ENCODE data around the gene NBPF3. TPM values are rescaled to one million over a fixed set of nuclear protein-coding genes. Genes with fewer than 3 reads are reported as not detected.
"Not testable (repeated sequence)": the region's sequence is repeated elsewhere in the genome, so short reads cannot be mapped to it uniquely, and the experiment has no call there.

Gene NBPF3
- polyA plus RNA-seq, 4 donors = 1.4 to 11.4 (median 2.2) TPM

DNA sequence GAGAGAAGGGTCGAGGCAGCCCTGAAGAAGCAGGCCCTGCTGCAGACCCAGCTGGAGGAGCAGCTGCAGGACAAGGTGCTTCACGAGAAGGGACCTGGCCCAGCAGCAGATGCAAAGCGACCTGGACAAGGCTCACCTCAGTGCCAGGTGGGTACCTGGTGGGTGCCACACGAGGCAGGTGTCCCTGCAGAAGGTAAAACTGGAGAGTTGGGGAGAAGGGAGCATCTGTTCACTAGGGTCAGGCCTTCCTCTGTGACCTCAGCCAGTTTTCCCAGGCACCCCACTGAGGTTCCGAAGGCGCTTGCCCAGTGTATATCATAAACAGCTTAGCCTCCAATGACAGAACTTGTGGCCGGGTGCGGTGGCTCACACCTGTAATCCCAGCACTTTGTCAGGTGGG is 5.5 kb upstream of the NBPF3 start:
- no peak for FAIRE-seq
- H3K36me3 ChIP-seq (ENCODE audit: control insufficient read depth in 3 of 3, insufficient read depth in 2 of 3, low read depth in 1 of 3, low read length in 3 of 3) = no peaks in the 10 kb centered on the region
- WGBS, 3 donors = 75 to 89% (median 85%) methylated on average over 8 of the region's 8 CpGs

DNA sequence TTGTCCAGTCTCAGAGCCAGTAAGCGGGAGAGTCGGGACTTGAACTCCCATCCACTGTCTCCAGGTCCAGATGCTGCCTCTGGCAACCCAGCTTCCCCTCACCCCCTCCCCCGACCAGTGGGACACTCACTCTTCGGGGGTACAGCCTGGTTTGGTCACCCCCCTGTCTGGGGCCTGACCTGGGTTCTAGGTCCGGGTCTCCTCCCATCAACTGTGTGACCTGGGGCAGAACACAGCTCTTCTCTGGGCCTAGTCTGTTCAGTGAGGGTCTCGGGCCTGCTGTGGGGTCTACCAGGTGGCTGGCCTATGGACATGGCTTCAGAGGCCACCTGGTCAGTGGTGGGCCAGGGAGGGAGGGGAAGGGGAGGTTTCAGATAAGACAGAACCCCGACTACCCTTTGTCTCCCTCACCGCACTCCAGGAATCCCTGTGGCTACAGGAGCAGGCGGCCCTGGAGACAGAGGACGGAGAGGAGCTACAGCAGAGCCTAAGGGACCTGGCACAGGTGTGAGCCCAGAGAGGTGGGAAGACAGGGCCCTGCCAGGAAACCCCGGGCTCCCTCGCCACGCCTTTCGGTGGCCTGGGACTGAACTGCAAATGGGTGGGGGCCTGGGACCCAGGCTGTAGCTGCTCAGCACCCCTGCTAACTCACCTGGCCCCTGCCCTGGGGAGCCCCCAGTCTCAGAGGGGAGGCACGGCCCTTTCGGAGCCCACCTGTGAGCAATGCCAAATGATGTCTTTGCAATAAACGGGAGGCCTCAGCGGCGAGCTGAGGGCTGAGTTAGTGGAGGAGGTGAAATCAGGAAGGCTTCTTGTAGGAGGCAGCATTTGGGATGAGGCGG is 4.1 kb upstream of the NBPF3 start:
- FAIRE-seq = no peak

More for the DNA sequence above, 5.5 kb upstream of the NBPF3 start:
- Histone ChIP-seq H3K27ac (ENCODE audit: low read depth in 1 of 3, low read length in 2 of 3) (no peak overlapping the region), H3K4me3 (ENCODE audit: low read depth in 1 of 3, low read length in 3 of 3) (no peak overlapping the region), H3K27me3 (ENCODE audit: control insufficient read depth in 3 of 3, insufficient read depth in 3 of 3, low read length in 3 of 3) (no peaks in the 10 kb centered on the region), H3K4me1 (ENCODE audit: control insufficient read depth in 3 of 3, insufficient read depth in 2 of 3, low read depth in 1 of 3, low read length in 2 of 3) (peaks cover 0 to 7% (median 0%) of the 10 kb centered on the region in 3 donors), H3K9me3 (ENCODE audit: control insufficient read depth in 2 of 2, insufficient read depth in 1 of 2, low read depth in 1 of 2, low read length in 1 of 2) (no peaks in the 10 kb centered on the region)
- no peak for DNase-seq

DNA sequence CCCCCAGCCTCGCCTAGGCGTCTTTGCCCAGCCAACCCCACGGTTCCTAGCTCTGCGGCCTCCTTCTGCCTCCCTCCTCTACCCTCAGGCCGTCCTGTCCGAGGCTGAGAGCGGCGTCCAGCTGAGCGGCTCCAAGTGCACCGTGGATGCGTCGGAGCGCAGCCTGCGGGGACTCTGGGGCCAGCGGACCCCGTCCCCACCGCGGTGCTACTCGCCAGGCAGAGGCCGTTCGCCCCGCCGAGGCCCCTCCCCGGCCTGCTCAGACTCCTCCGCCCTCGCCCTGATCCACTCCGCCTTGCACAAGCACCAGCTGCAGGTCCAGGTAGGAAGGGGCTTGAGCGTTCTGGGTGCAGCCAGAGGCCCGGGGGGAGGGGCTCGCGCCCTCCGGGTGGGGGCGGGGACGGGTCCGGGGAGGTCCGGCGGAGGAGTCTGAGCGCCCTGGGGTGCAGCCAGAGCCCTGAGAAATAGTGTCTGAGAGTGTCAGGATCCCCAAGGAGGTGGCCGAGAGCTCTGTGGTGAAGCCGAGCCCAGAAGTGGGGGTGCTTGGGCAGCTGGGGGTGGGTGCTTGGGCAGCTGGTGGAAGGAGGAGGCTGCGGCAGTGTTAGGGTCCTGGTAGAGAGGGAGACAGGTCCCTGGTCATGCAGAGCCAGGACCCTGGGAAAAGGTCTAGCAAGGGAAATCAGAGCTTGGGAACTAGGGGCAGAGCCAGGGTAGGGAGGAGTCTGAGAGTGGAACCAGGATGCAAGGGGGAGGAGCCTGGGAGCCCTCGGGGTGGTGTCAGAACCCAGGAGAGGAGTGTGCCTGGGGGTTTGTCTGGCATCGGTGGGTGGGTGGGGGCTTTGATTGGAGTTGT is 3.2 kb upstream of the NBPF3 start:
- no peaks in the 10 kb centered on the region for H3K36me3 ChIP-seq (ENCODE audit: control insufficient read depth in 3 of 3, insufficient read depth in 2 of 3, low read depth in 1 of 3, low read length in 3 of 3)
- H3K4me1 ChIP-seq (ENCODE audit: control insufficient read depth in 3 of 3, insufficient read depth in 2 of 3, low read depth in 1 of 3, low read length in 2 of 3) = peaks cover 0 to 10% (median 0%) of the 10 kb centered on the region in 3 donors
- no peak overlapping the region for H3K27ac ChIP-seq (ENCODE audit: low read depth in 1 of 3, low read length in 2 of 3)
- peak overlapping the region in 2 of 3 donors; percentile 23 to 24 for H3K4me3 ChIP-seq (ENCODE audit: low read depth in 1 of 3, low read length in 3 of 3)
- FAIRE-seq (no peak), DNase-seq (peak; percentile 10 to 55)
- no peaks in the 10 kb centered on the region for H3K9me3 ChIP-seq (ENCODE audit: control insufficient read depth in 2 of 2, insufficient read depth in 1 of 2, low read depth in 1 of 2, low read length in 1 of 2)
- WGBS, 3 donors = 11 to 17% (median 14%) methylated on average over 41 to 43 of the region's 43 CpGs
- H3K27me3 ChIP-seq (ENCODE audit: control insufficient read depth in 3 of 3, insufficient read depth in 3 of 3, low read length in 3 of 3) = no peaks in the 10 kb centered on the region

More for the DNA sequence above, 4.1 kb upstream of the NBPF3 start:
- Histone ChIP-seq H3K36me3 (ENCODE audit: control insufficient read depth in 3 of 3, insufficient read depth in 2 of 3, low read depth in 1 of 3, low read length in 3 of 3) (no peaks in the 10 kb centered on the region), H3K27ac (ENCODE audit: low read depth in 1 of 3, low read length in 2 of 3) (no peak overlapping the region), H3K27me3 (ENCODE audit: control insufficient read depth in 3 of 3, insufficient read depth in 3 of 3, low read length in 3 of 3) (no peaks in the 10 kb centered on the region), H3K4me3 (ENCODE audit: low read depth in 1 of 3, low read length in 3 of 3) (no peak overlapping the region), H3K4me1 (ENCODE audit: control insufficient read depth in 3 of 3, insufficient read depth in 2 of 3, low read depth in 1 of 3, low read length in 2 of 3) (peaks cover 0 to 10% (median 0%) of the 10 kb centered on the region in 3 donors), H3K9me3 (ENCODE audit: control insufficient read depth in 2 of 2, insufficient read depth in 1 of 2, low read depth in 1 of 2, low read length in 1 of 2) (no peaks in the 10 kb centered on the region)
- DNase-seq = no peak
- WGBS, 3 donors = 79 to 88% (median 81%) methylated on average over 19 to 20 of the region's 20 CpGs

GRCh38 chr1:21437341-21437640 is 2.6 kb upstream of the NBPF3 start:
- Histone ChIP-seq H3K27me3 (ENCODE audit: control insufficient read depth in 3 of 3, insufficient read depth in 3 of 3, low read length in 3 of 3) (no peaks in the 10 kb centered on the region), H3K9me3 (ENCODE audit: control insufficient read depth in 2 of 2, insufficient read depth in 1 of 2, low read depth in 1 of 2, low read length in 1 of 2) (no peaks in the 10 kb centered on the region), H3K27ac (ENCODE audit: low read depth in 1 of 3, low read length in 2 of 3) (no peak overlapping the region), H3K4me1 (ENCODE audit: control insufficient read depth in 3 of 3, insufficient read depth in 2 of 3, low read depth in 1 of 3, low read length in 2 of 3) (peaks cover 0 to 10% (median 0%) of the 10 kb centered on the region in 3 donors), H3K4me3 (ENCODE audit: low read depth in 1 of 3, low read length in 3 of 3) (no peak overlapping the region), H3K36me3 (ENCODE audit: control insufficient read depth in 3 of 3, insufficient read depth in 2 of 3, low read depth in 1 of 3, low read length in 3 of 3) (no peaks in the 10 kb centered on the region)
- WGBS, 3 donors = 72 to 78% (median 75%) methylated on average over 15 of the region's 15 CpGs
- no peak for DNase-seq
- FAIRE-seq = no peak

- peaks cover 0 to 10% (median 0%) of the 10 kb centered on the region in 3 donors for H3K4me1 ChIP-seq (ENCODE audit: control insufficient read depth in 3 of 3, insufficient read depth in 2 of 3, low read depth in 1 of 3, low read length in 2 of 3)
- not testable (repeated sequence) for H3K36me3 ChIP-seq (ENCODE audit: control insufficient read depth in 3 of 3, insufficient read depth in 2 of 3, low read depth in 1 of 3, low read length in 3 of 3); H3K27ac ChIP-seq (ENCODE audit: low read depth in 1 of 3, low read length in 2 of 3); H3K27me3 ChIP-seq (ENCODE audit: control insufficient read depth in 3 of 3, insufficient read depth in 3 of 3, low read length in 3 of 3); FAIRE-seq; H3K9me3 ChIP-seq (ENCODE audit: control insufficient read depth in 2 of 2, insufficient read depth in 1 of 2, low read depth in 1 of 2, low read length in 1 of 2); H3K4me3 ChIP-seq (ENCODE audit: low read depth in 1 of 3, low read length in 3 of 3)
- 41 to 72% (median 57%) methylated on average over 12 of the region's 12 CpGs for WGBS, 3 donors
- DNase-seq = peak in 1 of 2 donors; percentile 40
These were observed 1.2 kb upstream of the NBPF3 start for GRCh38 chr1:21438646-21439312.

DNA sequence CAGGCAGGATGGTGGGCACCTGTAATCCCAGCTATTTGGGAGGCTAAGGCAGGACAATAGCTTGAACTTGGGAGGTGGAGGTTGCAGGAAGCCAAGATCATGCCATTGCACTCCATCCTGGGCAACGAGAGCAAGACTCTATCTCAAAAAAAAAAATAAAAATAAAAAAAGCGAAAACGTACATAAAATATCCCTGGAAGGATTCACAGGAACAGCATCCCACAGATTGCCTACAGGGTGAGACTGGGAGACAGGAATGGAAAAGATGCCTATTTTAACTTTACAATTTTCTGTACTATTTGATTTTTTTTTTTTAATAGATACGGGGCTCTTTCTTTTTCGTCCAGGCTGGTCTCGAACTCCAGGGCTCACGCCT is 604 bp upstream of the NBPF3 start:
- peak overlapping the region; percentile 40 to 58 (median 51) for H3K4me3 ChIP-seq (ENCODE audit: low read depth in 1 of 3, low read length in 3 of 3)

GRCh38 chr1:21440630-21441125 is 741 bp downstream of the NBPF3 start:
- not testable (repeated sequence) for H3K9me3 ChIP-seq (ENCODE audit: control insufficient read depth in 2 of 2, insufficient read depth in 1 of 2, low read depth in 1 of 2, low read length in 1 of 2); H3K36me3 ChIP-seq (ENCODE audit: control insufficient read depth in 3 of 3, insufficient read depth in 2 of 3, low read depth in 1 of 3, low read length in 3 of 3); H3K27me3 ChIP-seq (ENCODE audit: control insufficient read depth in 3 of 3, insufficient read depth in 3 of 3, low read length in 3 of 3); FAIRE-seq; H3K27ac ChIP-seq (ENCODE audit: low read depth in 1 of 3, low read length in 2 of 3)
- peak; percentile 6 to 24 for DNase-seq
- WGBS, 3 donors = 18 to 30% (median 20%) methylated on average over 20 to 21 of the region's 21 CpGs
- Histone ChIP-seq H3K4me3 (ENCODE audit: low read depth in 1 of 3, low read length in 3 of 3) (peak overlapping the region; percentile 40 to 58 (median 51)), H3K4me1 (ENCODE audit: control insufficient read depth in 3 of 3, insufficient read depth in 2 of 3, low read depth in 1 of 3, low read length in 2 of 3) (peaks cover 0 to 10% (median 0%) of the 10 kb centered on the region in 3 donors)

More for the DNA sequence above, 604 bp upstream of the NBPF3 start:
- peak overlapping the region in 1 of 3 donors; percentile 24 for H3K27ac ChIP-seq (ENCODE audit: low read depth in 1 of 3, low read length in 2 of 3)
- no peaks in the 10 kb centered on the region for H3K36me3 ChIP-seq (ENCODE audit: control insufficient read depth in 3 of 3, insufficient read depth in 2 of 3, low read depth in 1 of 3, low read length in 3 of 3)
- no peaks in the 10 kb centered on the region for H3K27me3 ChIP-seq (ENCODE audit: control insufficient read depth in 3 of 3, insufficient read depth in 3 of 3, low read length in 3 of 3)
- H3K4me1 ChIP-seq (ENCODE audit: control insufficient read depth in 3 of 3, insufficient read depth in 2 of 3, low read depth in 1 of 3, low read length in 2 of 3) = peaks cover 0 to 10% (median 0%) of the 10 kb centered on the region in 3 donors
- DNase-seq = no peak
- FAIRE-seq = no peak
- no peaks in the 10 kb centered on the region for H3K9me3 ChIP-seq (ENCODE audit: control insufficient read depth in 2 of 2, insufficient read depth in 1 of 2, low read depth in 1 of 2, low read length in 1 of 2)
- WGBS, 3 donors = 31 to 50% (median 34%) methylated on average over 7 of the region's 7 CpGs

DNA sequence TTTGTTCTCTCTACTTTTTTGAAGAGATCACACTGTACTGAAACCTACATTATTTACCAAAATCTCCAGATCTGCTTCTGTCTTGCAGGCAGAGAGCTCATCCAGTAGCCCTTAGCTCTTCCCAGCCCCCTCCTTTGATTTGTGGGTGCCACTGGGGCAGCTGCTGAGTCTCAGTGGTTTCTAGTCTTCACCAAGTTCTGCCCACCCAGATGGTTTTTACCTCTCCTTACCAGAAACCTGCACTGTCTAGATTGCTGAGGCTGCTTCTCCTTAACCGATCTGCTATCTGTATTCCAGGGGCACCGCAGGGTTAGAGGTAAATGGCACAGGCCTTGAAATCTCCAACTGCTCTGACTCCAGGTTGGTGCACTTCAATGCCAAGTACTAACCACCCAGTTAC is 6.7 kb downstream of the NBPF3 start:
- not testable (repeated sequence) for H3K9me3 ChIP-seq (ENCODE audit: control insufficient read depth in 2 of 2, insufficient read depth in 1 of 2, low read depth in 1 of 2, low read length in 1 of 2); DNase-seq; H3K4me1 ChIP-seq (ENCODE audit: control insufficient read depth in 3 of 3, insufficient read depth in 2 of 3, low read depth in 1 of 3, low read length in 2 of 3); FAIRE-seq; H3K27me3 ChIP-seq (ENCODE audit: control insufficient read depth in 3 of 3, insufficient read depth in 3 of 3, low read length in 3 of 3); H3K27ac ChIP-seq (ENCODE audit: low read depth in 1 of 3, low read length in 2 of 3); H3K4me3 ChIP-seq (ENCODE audit: low read depth in 1 of 3, low read length in 3 of 3)
- WGBS, 3 donors = 86 to 100% (median 95%) methylated on average over 2 of the region's 2 CpGs
- H3K36me3 ChIP-seq (ENCODE audit: control insufficient read depth in 3 of 3, insufficient read depth in 2 of 3, low read depth in 1 of 3, low read length in 3 of 3) = peaks cover 0 to 16% (median 3%) of the 10 kb centered on the region in 3 donors

Data from small intestine (tissue), 7 donors.